ENCODE results near the gene GART.

GRCh38 chr21:33561373-33561772 is 19.5 kb upstream of the GART start:
- TF ChIP-seq ZNF207 (IDR thresholded peaks at IDR 0.05; ENCODE audit: borderline replicate concordance) (no peak), CREB1 (IDR thresholded peaks at IDR 0.05; ENCODE audit: low read depth) (no peak), CTCF (IDR thresholded peaks at IDR 0.05 in 2 of 3, conservative IDR thresholded peaks at IDR 0.05 in 1 of 3; ENCODE audit: control insufficient read depth in 2 of 3, extremely low read depth in 1 of 3, insufficient read depth in 1 of 3, low read depth in 3 of 3, low read length in 3 of 3) (no peak), NFYB (IDR thresholded peaks at IDR 0.05; ENCODE audit: insufficient read depth, low read depth, low read length) (no peak), POLR2AphosphoS5 (IDR thresholded peaks at IDR 0.05; ENCODE audit: low read length) (no peak), PBX3 (IDR thresholded peaks at IDR 0.05; ENCODE audit: insufficient replicate concordance, low read depth, low read length) (no peak), SPI1 (IDR thresholded peaks at IDR 0.05; ENCODE audit: borderline replicate concordance, insufficient read depth, low read depth, low read length) (no peak), HDGF (IDR thresholded peaks at IDR 0.05) (no peak), USF1 (IDR thresholded peaks at IDR 0.05; ENCODE audit: borderline replicate concordance, extremely low read length, insufficient read depth, low read depth, low read length) (no peak), PAX5 (IDR thresholded peaks at IDR 0.05; ENCODE audit: borderline replicate concordance, low read depth, low read length) (no peak)

Measured in GM12878 (cell line).